ENCODE measurements around the gene BRINP3.

Gene BRINP3

GRCh38 chr1:190413142-190413541 is 64.5 kb downstream of the BRINP3 start:
- Histone ChIP-seq H3K27ac (ENCODE audit: extremely low read depth, low read depth, low read length) (no peak overlapping the region), H3K36me3 (ENCODE audit: control insufficient read depth in 2 of 2, insufficient read depth in 1 of 2, low read length in 2 of 2) (no peaks in the 10 kb centered on the region), H3K9me3 (ENCODE audit: control insufficient read depth, insufficient read depth, low read depth, low read length) (no peaks in the 10 kb centered on the region), H3K4me3 (ENCODE audit: low read depth, low read length) (no peak overlapping the region), H3K4me1 (ENCODE audit: control insufficient read depth, insufficient read depth, low read length) (no peaks in the 10 kb centered on the region)
- POLR2A ChIA-PET: no interaction called here
- CTCF ChIA-PET: no interaction called here
- TF ChIP-seq, protein P1, sequence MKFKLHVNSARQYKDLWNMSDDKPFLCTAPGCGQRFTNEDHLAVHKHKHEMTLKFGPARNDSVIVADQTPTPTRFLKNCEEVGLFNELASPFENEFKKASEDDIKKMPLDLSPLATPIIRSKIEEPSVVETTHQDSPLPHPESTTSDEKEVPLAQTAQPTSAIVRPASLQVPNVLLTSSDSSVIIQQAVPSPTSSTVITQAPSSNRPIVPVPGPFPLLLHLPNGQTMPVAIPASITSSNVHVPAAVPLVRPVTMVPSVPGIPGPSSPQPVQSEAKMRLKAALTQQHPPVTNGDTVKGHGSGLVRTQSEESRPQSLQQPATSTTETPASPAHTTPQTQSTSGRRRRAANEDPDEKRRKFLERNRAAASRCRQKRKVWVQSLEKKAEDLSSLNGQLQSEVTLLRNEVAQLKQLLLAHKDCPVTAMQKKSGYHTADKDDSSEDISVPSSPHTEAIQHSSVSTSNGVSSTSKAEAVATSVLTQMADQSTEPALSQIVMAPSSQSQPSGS (tag by site-specific recombination; IDR thresholded peaks at IDR 0.05; ENCODE audit: low read depth): peak; percentile 52; the same call in 1 of the 2 replicates
- TF ChIP-seq ZNF114 (tag by site-specific recombination; IDR thresholded peaks at IDR 0.05): no peak

- ChIA-PET POLR2A (no interaction called here), CTCF (no interaction called here)
- H3K36me3 ChIP-seq (ENCODE audit: control insufficient read depth in 2 of 2, insufficient read depth in 1 of 2, low read length in 2 of 2): no peaks in the 10 kb centered on the region
- H3K9me3 ChIP-seq (ENCODE audit: control insufficient read depth, insufficient read depth, low read depth, low read length): no peaks in the 10 kb centered on the region
- no peak for TF ChIP-seq YY1 (tag by site-specific recombination; IDR thresholded peaks at IDR 0.05)
- TF ChIP-seq SETDB1 (IDR thresholded peaks at IDR 0.05; ENCODE audit: insufficient read length, low read length): no peak
- TF ChIP-seq HOXD13 (CRISPR knock-in tag; IDR thresholded peaks at IDR 0.05; ENCODE audit: borderline replicate concordance): no peak
- TF ChIP-seq ZNF248 (tag by site-specific recombination; IDR thresholded peaks at IDR 0.05): no peak
- TF ChIP-seq, protein P2, sequence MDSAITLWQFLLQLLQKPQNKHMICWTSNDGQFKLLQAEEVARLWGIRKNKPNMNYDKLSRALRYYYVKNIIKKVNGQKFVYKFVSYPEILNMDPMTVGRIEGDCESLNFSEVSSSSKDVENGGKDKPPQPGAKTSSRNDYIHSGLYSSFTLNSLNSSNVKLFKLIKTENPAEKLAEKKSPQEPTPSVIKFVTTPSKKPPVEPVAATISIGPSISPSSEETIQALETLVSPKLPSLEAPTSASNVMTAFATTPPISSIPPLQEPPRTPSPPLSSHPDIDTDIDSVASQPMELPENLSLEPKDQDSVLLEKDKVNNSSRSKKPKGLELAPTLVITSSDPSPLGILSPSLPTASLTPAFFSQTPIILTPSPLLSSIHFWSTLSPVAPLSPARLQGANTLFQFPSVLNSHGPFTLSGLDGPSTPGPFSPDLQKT (IDR thresholded peaks at IDR 0.05; ENCODE audit: borderline replicate concordance, low read depth, low read length): no peak
- no peak for TF ChIP-seq GLI4 (tag by site-specific recombination; IDR thresholded peaks at IDR 0.05)
- H3K4me1 ChIP-seq (ENCODE audit: control insufficient read depth, insufficient read depth, low read length): no peaks in the 10 kb centered on the region
- H3K27ac ChIP-seq (ENCODE audit: extremely low read depth, low read depth, low read length): no peak overlapping the region
- H3K4me3 ChIP-seq (ENCODE audit: low read depth, low read length): no peak overlapping the region
These were observed 74.3 kb downstream of the BRINP3 start for GRCh38 chr1:190403402-190403801.

DNA sequence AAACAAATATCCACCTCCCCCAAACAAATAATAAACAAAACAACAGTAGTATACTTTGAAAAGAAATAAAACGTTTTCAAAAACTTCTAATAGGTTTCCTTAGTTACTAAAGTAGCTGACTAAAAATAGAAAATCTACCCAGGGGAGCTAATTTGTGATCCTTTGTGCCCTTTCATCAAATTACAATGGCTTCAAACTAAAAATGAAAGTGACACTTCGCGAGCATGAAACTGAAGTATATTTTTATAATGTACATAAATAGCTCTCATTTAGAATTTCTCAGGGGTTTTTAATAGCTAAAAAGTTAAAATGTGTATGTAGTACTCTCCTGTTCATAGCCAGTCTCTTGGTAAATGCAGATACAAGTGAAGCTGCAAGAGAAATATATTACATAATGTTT is 78.4 kb downstream of the BRINP3 start:
- Histone ChIP-seq H3K36me3 (ENCODE audit: control insufficient read depth in 2 of 2, insufficient read depth in 1 of 2, low read length in 2 of 2) (no peaks in the 10 kb centered on the region), H3K9me3 (ENCODE audit: control insufficient read depth, insufficient read depth, low read depth, low read length) (no peaks in the 10 kb centered on the region), H3K4me3 (ENCODE audit: low read depth, low read length) (no peak overlapping the region), H3K27ac (ENCODE audit: extremely low read depth, low read depth, low read length) (no peak overlapping the region), H3K4me1 (ENCODE audit: control insufficient read depth, insufficient read depth, low read length) (no peaks in the 10 kb centered on the region)
- ChIA-PET POLR2A (no interaction called here), CTCF (no interaction called here)
- TF ChIP-seq ZNF37A (tag by site-specific recombination; IDR thresholded peaks at IDR 0.05) (no peak), SCRT1 (tag by site-specific recombination; IDR thresholded peaks at IDR 0.05; ENCODE audit: borderline replicate concordance) (no peak), YY1 (tag by site-specific recombination; IDR thresholded peaks at IDR 0.05) (no peak), ZNF677 (tag by site-specific recombination; IDR thresholded peaks at IDR 0.05) (no peak), ZNF18 (tag by site-specific recombination; IDR thresholded peaks at IDR 0.05) (no peak), KLF1 (tag by site-specific recombination; IDR thresholded peaks at IDR 0.05) (no peak), ZNF529 (tag by site-specific recombination; IDR thresholded peaks at IDR 0.05; ENCODE audit: insufficient replicate concordance) (no peak), ZNF510 (tag by site-specific recombination; IDR thresholded peaks at IDR 0.05; ENCODE audit: insufficient replicate concordance) (no peak), ZNF155 (tag by site-specific recombination; IDR thresholded peaks at IDR 0.05) (no peak), ZNF394 (tag by site-specific recombination; IDR thresholded peaks at IDR 0.05; ENCODE audit: borderline replicate concordance) (no peak), TSHZ1 (tag by site-specific recombination; IDR thresholded peaks at IDR 0.05; ENCODE audit: borderline replicate concordance) (no peak)
- TF ChIP-seq, protein P1 (tag by site-specific recombination; IDR thresholded peaks at IDR 0.05; ENCODE audit: low read depth): no peak

All from HEK293 (cell line).